ENCODE data around the gene SEMA5B.

The SEMA5B gene

DNA sequence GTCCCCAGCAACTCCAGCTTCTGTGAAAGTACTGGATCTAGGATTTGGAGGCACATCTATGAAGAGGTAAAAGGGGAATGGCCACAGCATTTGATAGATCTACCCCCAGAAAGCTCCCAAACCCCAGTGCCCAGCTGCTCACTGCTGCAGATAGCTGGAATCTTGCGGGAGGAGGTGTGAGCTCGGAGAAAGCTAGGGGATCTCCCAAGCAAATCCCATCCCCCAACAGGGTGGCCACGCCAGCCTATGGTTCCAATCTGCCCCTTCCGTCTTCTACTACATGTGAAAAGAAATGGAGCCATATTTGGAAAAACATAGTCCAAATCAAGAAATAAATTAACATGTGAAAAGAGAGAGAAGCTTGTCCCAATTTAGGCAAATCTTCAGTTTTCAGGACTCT, 42.0 kb downstream of the SEMA5B start:
- Mint-ChIP-seq H3K4me3 (no peak overlapping the region), H3K27ac (no peak overlapping the region), H3K9me3 (no peaks in the 10 kb centered on the region), H3K36me3 (no peaks in the 10 kb centered on the region), H3K27me3 (peaks cover 57% of the 10 kb centered on the region), H3K4me1 (peaks cover 20% of the 10 kb centered on the region)
- ATAC-seq: no peak

GRCh38 chr3:122984650-122985049, 42.9 kb downstream of the SEMA5B start:
- H3K27ac Mint-ChIP-seq: no peak overlapping the region
- no peak overlapping the region for H3K4me3 Mint-ChIP-seq
- H3K9me3 Mint-ChIP-seq: no peaks in the 10 kb centered on the region
- H3K27me3 Mint-ChIP-seq: peaks cover 48% of the 10 kb centered on the region
- H3K36me3 Mint-ChIP-seq: no peaks in the 10 kb centered on the region
- no peak for ATAC-seq
- peaks cover 20% of the 10 kb centered on the region for H3K4me1 Mint-ChIP-seq

DNA sequence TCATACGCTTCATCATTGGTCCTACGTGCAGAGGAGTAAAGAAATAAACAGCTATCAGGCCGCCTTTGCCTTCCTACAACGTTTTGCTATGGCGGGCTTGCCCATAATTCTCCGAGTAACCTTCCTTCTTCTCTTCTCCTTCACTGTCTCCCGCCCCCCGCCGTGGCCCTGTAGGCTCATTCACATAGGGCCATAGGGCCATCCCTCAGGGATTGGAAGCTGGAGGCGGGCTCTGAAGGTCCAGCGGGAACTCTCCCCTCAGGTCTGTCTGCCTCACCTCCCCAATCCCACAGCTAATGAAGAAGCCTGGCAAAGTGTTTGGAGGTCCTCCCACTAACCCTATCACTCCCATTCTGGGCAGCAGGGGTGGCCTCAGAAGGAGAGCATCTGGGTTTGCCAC, 43.6 kb downstream of the SEMA5B start:
- H3K27me3 Mint-ChIP-seq: peaks cover 43% of the 10 kb centered on the region
- ATAC-seq: no peak

GRCh38 chr3:122982216-122983185, 45.1 kb downstream of the SEMA5B start:
- H3K9me3 Mint-ChIP-seq: no peaks in the 10 kb centered on the region
- H3K4me3 Mint-ChIP-seq: no peak overlapping the region
- peaks cover 29% of the 10 kb centered on the region for H3K27me3 Mint-ChIP-seq
- no peak for ATAC-seq
- no peaks in the 10 kb centered on the region for H3K36me3 Mint-ChIP-seq
- no peak overlapping the region for H3K27ac Mint-ChIP-seq
- peaks cover 29% of the 10 kb centered on the region for H3K4me1 Mint-ChIP-seq

More for the DNA sequence above, 43.6 kb downstream of the SEMA5B start:
- Mint-ChIP-seq H3K4me1 (peaks cover 23% of the 10 kb centered on the region), H3K9me3 (no peaks in the 10 kb centered on the region), H3K4me3 (no peak overlapping the region), H3K27ac (no peak overlapping the region), H3K36me3 (no peaks in the 10 kb centered on the region)

GRCh38 chr3:122979211-122979610, 48.4 kb downstream of the SEMA5B start:
- Mint-ChIP-seq H3K36me3 (no peaks in the 10 kb centered on the region), H3K4me1 (peaks cover 33% of the 10 kb centered on the region), H3K27me3 (peaks cover 17% of the 10 kb centered on the region), H3K27ac (no peak overlapping the region), H3K4me3 (no peak overlapping the region), H3K9me3 (no peaks in the 10 kb centered on the region)
- no peak for ATAC-seq

DNA sequence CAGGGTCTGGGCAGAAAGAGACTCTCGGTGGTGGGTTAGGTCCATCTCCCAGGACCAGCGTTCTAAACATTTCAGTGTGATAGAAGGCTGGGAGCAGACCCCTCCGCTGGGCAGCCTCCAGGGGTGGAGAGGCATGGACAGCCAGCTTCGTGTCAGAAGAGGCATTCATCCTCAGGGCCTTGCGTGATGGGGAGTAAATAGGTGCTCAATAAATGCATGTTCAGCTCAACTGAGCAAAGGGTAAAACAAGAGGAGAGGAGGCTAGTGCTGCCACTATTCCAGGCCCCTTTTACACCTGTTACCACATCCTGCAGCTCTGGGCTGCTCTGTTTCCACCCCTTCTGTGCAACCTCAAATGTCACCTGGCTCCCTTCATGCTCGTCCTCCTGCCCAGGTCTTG, 49.0 kb downstream of the SEMA5B start:
- no peak for ATAC-seq
- H3K36me3 Mint-ChIP-seq: no peaks in the 10 kb centered on the region
- no peaks in the 10 kb centered on the region for H3K9me3 Mint-ChIP-seq
- H3K4me3 Mint-ChIP-seq: no peak overlapping the region
- no peak overlapping the region for H3K27ac Mint-ChIP-seq
- H3K4me1 Mint-ChIP-seq: peaks cover 27% of the 10 kb centered on the region
- peaks cover 17% of the 10 kb centered on the region for H3K27me3 Mint-ChIP-seq

DNA sequence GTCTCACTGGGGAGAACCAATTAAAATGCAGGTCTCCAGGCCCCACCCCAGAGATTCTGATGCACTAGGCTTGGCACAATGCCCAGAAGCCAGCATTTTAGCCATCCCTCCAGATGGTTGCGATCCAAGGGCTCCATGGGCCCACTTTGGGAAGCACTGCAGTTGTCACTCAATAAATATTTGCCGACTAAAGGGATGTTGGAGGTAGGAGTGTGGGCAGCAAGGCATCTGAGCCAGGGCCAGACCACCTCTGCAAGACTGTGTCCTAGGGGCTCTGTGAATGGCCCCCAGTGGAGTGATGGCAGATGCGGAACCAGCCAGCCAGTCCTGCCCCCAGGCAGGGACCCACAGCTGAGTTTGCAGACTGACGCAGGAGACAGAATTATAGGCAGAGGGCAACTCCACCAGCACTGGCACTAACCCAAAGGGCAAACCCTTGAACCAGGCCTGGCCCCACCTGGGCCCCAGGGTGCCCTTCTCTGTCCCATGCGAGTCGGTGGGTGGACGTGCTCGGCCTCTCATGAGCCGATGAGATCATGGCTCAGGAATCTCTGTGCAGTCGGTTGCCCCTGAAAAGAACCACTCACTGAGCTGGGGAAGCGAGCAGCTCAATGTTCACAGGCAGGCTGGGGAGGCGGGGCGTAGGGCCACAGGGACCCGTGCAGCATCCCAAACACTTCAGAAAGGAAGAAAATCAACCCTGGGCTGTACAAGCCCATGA, 49.7 kb downstream of the SEMA5B start:
- Mint-ChIP-seq H3K27me3 (peaks cover 20% of the 10 kb centered on the region), H3K36me3 (no peaks in the 10 kb centered on the region), H3K9me3 (no peaks in the 10 kb centered on the region), H3K4me1 (peaks cover 27% of the 10 kb centered on the region), H3K27ac (no peak overlapping the region), H3K4me3 (no peak overlapping the region)
- ATAC-seq: no peak

DNA sequence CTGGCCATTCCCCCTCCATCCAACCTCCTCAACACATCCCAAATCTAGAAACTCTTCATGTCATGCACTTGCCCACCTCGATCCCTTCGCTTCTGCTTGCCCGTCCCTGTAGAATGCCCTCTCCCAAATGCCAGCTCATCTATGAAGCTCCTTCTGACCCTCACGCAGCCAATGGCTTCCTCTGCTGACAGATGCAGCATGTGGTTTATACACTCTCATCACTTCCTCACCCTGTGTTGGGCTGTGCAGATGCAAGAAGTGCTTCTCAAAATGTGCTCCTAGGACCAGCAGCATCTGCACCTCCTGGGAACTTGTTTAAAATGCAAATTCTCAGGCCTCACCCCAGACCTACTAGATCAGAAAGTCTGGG, 51.7 kb downstream of the SEMA5B start:
- peak; percentile 79 for ATAC-seq

GRCh38 chr3:122975163-122975923, 52.2 kb downstream of the SEMA5B start:
- Mint-ChIP-seq H3K4me1 (peaks cover 27% of the 10 kb centered on the region), H3K9me3 (no peaks in the 10 kb centered on the region), H3K27me3 (peaks cover 7% of the 10 kb centered on the region), H3K36me3 (no peaks in the 10 kb centered on the region), H3K4me3 (peak overlapping the region; percentile 45), H3K27ac (peak overlapping the region; percentile 24)
- ATAC-seq: peak; percentile 66

More for the DNA sequence above, 51.7 kb downstream of the SEMA5B start:
- Mint-ChIP-seq H3K4me3 (peak overlapping the region; percentile 40), H3K9me3 (no peaks in the 10 kb centered on the region), H3K27me3 (peaks cover 7% of the 10 kb centered on the region), H3K36me3 (no peaks in the 10 kb centered on the region), H3K4me1 (peaks cover 27% of the 10 kb centered on the region), H3K27ac (peak overlapping the region; percentile 4)

- H3K27ac Mint-ChIP-seq: peak overlapping the region; percentile 24
- no peaks in the 10 kb centered on the region for H3K9me3 Mint-ChIP-seq
- peak overlapping the region; percentile 45 for H3K4me3 Mint-ChIP-seq
- no peaks in the 10 kb centered on the region for H3K36me3 Mint-ChIP-seq
- H3K4me1 Mint-ChIP-seq: peaks cover 27% of the 10 kb centered on the region
- H3K27me3 Mint-ChIP-seq: peaks cover 9% of the 10 kb centered on the region
- no peak for ATAC-seq
These were observed 52.8 kb downstream of the SEMA5B start for GRCh38 chr3:122974764-122975162.

GRCh38 chr3:122973893-122974615, 53.5 kb downstream of the SEMA5B start:
- H3K27ac Mint-ChIP-seq: no peak overlapping the region
- H3K27me3 Mint-ChIP-seq: peaks cover 15% of the 10 kb centered on the region
- no peaks in the 10 kb centered on the region for H3K9me3 Mint-ChIP-seq
- peaks cover 25% of the 10 kb centered on the region for H3K4me1 Mint-ChIP-seq
- H3K4me3 Mint-ChIP-seq: no peak overlapping the region
- no peaks in the 10 kb centered on the region for H3K36me3 Mint-ChIP-seq
- no peak for ATAC-seq

DNA sequence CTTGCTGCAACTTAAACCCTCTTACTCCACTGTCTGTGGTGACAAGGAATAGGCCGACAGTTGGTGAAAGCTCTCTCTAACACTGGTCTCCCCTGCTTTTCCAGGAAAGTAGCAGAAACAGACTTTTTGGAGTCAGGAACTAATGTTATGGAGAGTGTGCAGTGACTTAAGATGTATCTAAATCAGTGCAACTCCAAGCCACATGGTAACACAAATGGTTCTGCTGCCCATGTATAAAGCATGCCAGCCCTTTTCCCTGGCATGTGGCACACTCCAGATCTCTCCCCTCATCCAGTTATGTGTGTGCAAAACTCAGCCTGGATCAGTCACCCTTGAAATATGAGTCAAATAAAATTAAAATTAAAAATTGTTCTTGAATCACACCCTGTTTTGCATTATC, 55.4 kb downstream of the SEMA5B start:
- Mint-ChIP-seq H3K4me1 (peaks cover 19% of the 10 kb centered on the region), H3K27me3 (peaks cover 15% of the 10 kb centered on the region), H3K9me3 (no peaks in the 10 kb centered on the region), H3K27ac (no peak overlapping the region), H3K4me3 (no peak overlapping the region), H3K36me3 (no peaks in the 10 kb centered on the region)
- no peak for ATAC-seq

DNA sequence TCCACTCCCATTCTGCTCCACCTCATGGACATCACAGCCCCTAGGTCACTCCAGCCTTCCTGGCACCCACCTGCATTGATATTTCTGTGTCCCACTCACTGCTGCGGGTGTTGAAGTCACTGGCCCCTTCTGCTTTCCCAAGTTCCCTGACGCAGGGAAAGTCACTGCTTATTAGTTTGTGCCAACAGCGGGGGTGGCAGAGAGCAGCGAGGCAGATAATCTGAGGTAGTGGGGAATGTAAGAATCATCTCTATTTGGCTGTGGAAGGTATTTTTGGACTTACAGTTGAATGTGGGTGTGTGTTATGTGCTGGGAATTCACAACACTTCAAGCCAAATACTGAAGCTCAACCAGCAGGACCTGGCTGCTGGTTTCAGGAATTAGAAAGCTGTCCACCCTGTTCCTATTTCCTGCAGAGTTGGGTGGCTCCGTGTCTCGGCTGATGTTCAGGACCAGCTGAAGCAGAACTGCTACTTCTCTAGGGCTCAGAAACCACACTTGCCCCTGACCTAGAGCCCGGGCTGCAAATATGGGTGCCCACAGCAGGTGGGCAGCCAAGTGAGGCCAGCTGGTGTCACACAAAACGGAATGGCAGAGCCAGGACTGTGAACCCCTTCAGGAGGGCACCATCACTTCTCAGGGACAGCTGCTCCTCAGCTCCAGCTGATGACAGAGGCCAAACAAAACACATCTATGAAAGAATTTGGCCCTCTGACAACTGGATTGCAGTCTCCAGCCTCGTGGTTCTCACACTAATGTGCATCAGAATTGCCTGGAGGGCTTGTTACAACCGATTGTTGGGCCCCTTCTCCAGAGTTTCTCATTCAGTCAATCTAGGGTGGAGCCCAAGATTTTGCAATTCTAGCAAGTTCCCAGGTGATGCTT, 57.7 kb downstream of the SEMA5B start:
- H3K36me3 Mint-ChIP-seq: no peaks in the 10 kb centered on the region
- H3K27ac Mint-ChIP-seq: no peak overlapping the region
- H3K9me3 Mint-ChIP-seq: no peaks in the 10 kb centered on the region
- peaks cover 5% of the 10 kb centered on the region for H3K4me1 Mint-ChIP-seq
- no peak for ATAC-seq
- H3K4me3 Mint-ChIP-seq: no peak overlapping the region
- H3K27me3 Mint-ChIP-seq: peaks cover 15% of the 10 kb centered on the region

DNA sequence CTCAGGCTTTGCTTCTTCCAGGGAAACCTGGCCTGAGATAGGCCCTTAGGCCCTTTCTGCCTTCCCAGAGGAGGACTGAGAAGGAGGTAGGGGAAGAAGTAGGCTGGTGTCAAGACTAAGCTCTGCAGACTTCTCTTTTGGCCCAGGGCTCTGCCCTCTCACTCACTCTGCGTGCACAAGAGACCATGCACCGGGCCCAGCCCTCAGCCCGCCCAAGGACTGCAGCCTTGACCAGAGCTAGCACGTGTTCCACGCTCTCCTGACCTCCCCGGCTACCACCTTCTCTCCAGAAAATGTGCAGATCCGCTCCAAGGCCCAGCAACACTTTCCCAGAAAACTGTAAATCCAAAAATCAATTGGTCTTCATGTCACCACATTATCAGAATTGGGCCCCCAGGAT, 59.8 kb downstream of the SEMA5B start:
- Mint-ChIP-seq H3K36me3 (no peaks in the 10 kb centered on the region), H3K27me3 (peaks cover 17% of the 10 kb centered on the region), H3K9me3 (no peaks in the 10 kb centered on the region), H3K4me1 (no peaks in the 10 kb centered on the region), H3K27ac (no peak overlapping the region), H3K4me3 (no peak overlapping the region)
- no peak for ATAC-seq
